Activated CD8-positive, alpha-beta T cell treated with anti-CD3 and anti-CD28 coated beads for 36 hours (primary cell): ENCODE measurements around the gene STAC. TPM values are rescaled to one million over a fixed set of nuclear protein-coding genes. Genes with fewer than 3 reads are reported as not detected.

ENCODE experiments used
- ATAC-seq: fragments of 200-7000 bp; cut with Tn5 transposase; one replicate; pipeline ENCODE4 v1.10.0; 2021; ENCODE audit warnings: mild to moderate bottlenecking, moderate library complexity
- CTCF ChIA-PET: fragments of 350-600 bp; sonication (Branson Sonifier 250); formaldehyde crosslinking; loops from one replicate; lab custom pipeline; 2021; ENCODE audit warnings: antibody characterized with exemption; lab: Charles Lee
- POLR2A ChIA-PET: fragments of 350-600 bp; sonication (Branson Sonifier 250); formaldehyde crosslinking; loops from one replicate; lab custom pipeline; 2021; ENCODE audit warnings: antibody characterized with exemption; lab: Charles Lee
- DNase-seq: peaks from one replicate; pipeline ENCODE4 v3.0.0-alpha.2; 2020
- H3K27ac Mint-ChIP-seq: one replicate; pipeline ENCODE4 v1.8.0; 2021; ENCODE audit warnings: mild to moderate bottlenecking, mixed read lengths
- H3K27me3 Mint-ChIP-seq: one replicate; pipeline ENCODE4 v1.8.0; 2021; ENCODE audit warnings: mixed read lengths
- H3K36me3 Mint-ChIP-seq: one replicate; pipeline ENCODE4 v1.8.0; 2021; ENCODE audit warnings: low read depth, mixed read lengths
- H3K4me1 Mint-ChIP-seq: one replicate; pipeline ENCODE4 v1.8.0; 2021; ENCODE audit warnings: low read depth, mixed read lengths
- H3K4me3 Mint-ChIP-seq: one replicate; pipeline ENCODE4 v1.8.0; 2021; ENCODE audit warnings: mild to moderate bottlenecking, moderate library complexity, mixed read lengths
- H3K9me3 Mint-ChIP-seq: one replicate; pipeline ENCODE4 v1.8.0; 2021; ENCODE audit warnings: mixed read lengths
- intact Hi-C: fragments of 100-400 bp; cut with micrococcal nuclease; formaldehyde crosslinking; loops from one replicate; pipeline ENCODE4 v1.10.0; 2022
- total RNA-seq, 2 experiments: library from RNA; stranded (reverse); gene quantifications; one replicate each; pipeline ENCODE4 v1.2.3, GENCODE V29; 2021
- TF ChIP-seq, protein P1 (sequence below): fragments of 200-600 bp; IDR thresholded peaks from one replicate; pipeline ENCODE4 v1.8.0; 2022; ENCODE audit warnings: antibody characterized with exemption, mild to moderate bottlenecking

Gene STAC
- total RNA-seq, 2 experiments from 2014 or later, result not detected

DNA sequence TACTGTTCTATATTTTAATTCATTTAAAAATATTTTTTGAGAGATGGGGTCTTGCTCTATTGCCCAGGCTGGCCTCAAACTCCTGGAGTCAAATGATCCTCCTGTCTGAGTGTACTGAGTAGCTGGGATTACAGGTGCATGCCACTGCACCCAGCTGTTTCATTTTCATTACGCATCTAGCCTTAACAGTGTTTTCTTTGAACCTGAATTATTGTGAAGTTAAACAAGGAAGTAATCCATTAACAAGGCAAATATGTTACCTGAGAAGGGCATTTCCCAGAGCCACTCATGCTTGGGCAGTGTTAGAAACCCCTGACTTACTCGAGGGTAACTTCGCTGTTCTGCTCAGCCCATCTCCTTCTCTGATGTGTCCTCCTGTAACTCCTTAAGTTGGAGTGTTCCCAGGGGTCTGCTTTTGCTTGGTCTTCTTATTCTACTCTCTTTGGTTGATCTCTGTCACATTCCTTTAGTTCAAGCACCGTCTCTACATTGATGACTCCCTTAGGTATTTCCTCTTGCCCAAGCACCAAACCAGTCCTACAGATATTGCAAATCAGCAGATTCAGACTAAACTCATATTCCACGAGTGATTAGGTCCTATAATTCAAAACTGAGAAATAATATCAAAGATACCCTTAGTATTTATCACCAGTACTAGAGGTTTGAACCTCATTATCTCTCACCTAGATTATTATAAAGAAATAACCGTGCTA lies 107.9 kb downstream of the STAC start:
- no peak overlapping the region for H3K4me3 Mint-ChIP-seq
- no peaks in the 10 kb centered on the region for H3K9me3 Mint-ChIP-seq
- H3K4me1 Mint-ChIP-seq, result no peaks in the 10 kb centered on the region
- DNase-seq, result no peak
- no peak overlapping the region for H3K27ac Mint-ChIP-seq
- POLR2A ChIA-PET, result no interaction called here
- TF ChIP-seq, protein P1, sequence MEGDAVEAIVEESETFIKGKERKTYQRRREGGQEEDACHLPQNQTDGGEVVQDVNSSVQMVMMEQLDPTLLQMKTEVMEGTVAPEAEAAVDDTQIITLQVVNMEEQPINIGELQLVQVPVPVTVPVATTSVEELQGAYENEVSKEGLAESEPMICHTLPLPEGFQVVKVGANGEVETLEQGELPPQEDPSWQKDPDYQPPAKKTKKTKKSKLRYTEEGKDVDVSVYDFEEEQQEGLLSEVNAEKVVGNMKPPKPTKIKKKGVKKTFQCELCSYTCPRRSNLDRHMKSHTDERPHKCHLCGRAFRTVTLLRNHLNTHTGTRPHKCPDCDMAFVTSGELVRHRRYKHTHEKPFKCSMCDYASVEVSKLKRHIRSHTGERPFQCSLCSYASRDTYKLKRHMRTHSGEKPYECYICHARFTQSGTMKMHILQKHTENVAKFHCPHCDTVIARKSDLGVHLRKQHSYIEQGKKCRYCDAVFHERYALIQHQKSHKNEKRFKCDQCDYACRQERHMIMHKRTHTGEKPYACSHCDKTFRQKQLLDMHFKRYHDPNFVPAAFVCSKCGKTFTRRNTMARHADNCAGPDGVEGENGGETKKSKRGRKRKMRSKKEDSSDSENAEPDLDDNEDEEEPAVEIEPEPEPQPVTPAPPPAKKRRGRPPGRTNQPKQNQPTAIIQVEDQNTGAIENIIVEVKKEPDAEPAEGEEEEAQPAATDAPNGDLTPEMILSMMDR, result no peak
- ATAC-seq, result no peak
- H3K36me3 Mint-ChIP-seq, result no peaks in the 10 kb centered on the region
- intact Hi-C loops, result no loop called here
- CTCF ChIA-PET, result no interaction called here
- no peaks in the 10 kb centered on the region for H3K27me3 Mint-ChIP-seq

GRCh38 chr3:36489101-36489500 lies 108.8 kb downstream of the STAC start:
- intact Hi-C loops, result no loop called here
- H3K4me3 Mint-ChIP-seq, result no peak overlapping the region

GRCh38 chr3:36489679-36490425 lies 109.5 kb downstream of the STAC start:
- Mint-ChIP-seq H3K36me3 (no peaks in the 10 kb centered on the region), H3K27me3 (no peaks in the 10 kb centered on the region), H3K9me3 (no peaks in the 10 kb centered on the region), H3K4me1 (no peaks in the 10 kb centered on the region), H3K27ac (no peak overlapping the region), H3K4me3 (no peak overlapping the region)
- ChIA-PET POLR2A (no interaction called here), CTCF (no interaction called here)
- intact Hi-C loops, result no loop called here
- TF ChIP-seq, protein P1, result no peak
- DNase-seq (no peak), ATAC-seq (no peak)

More at GRCh38 chr3:36489101-36489500, 108.8 kb downstream of the STAC start:
- Mint-ChIP-seq H3K27ac (no peak overlapping the region), H3K4me1 (no peaks in the 10 kb centered on the region), H3K36me3 (no peaks in the 10 kb centered on the region), H3K9me3 (no peaks in the 10 kb centered on the region), H3K27me3 (no peaks in the 10 kb centered on the region)
- TF ChIP-seq, protein P1, result no peak
- ATAC-seq (no peak), DNase-seq (no peak)
- POLR2A ChIA-PET, result no interaction called here
- CTCF ChIA-PET, result no interaction called here

- no peak for ATAC-seq
- intact Hi-C loops, result no loop called here
- H3K4me1 Mint-ChIP-seq, result no peaks in the 10 kb centered on the region
- DNase-seq, result no peak
- H3K9me3 Mint-ChIP-seq, result no peaks in the 10 kb centered on the region
- peaks cover 2% of the 10 kb centered on the region for H3K27me3 Mint-ChIP-seq
- ChIA-PET CTCF (no interaction called here), POLR2A (interaction anchor here (1.2 kb wide), 1 partner anchor 9 kb away, joined by 3 read pairs; no protein-coding TSS in a partner anchor)
- no peak overlapping the region for H3K4me3 Mint-ChIP-seq
- TF ChIP-seq, protein P1, result no peak
- no peaks in the 10 kb centered on the region for H3K36me3 Mint-ChIP-seq
- H3K27ac Mint-ChIP-seq, result no peak overlapping the region
These were observed 112.7 kb downstream of the STAC start for GRCh38 chr3:36493051-36493450.
